NCI-H2227 (cell line): ENCODE data around the gene GALNT6.
A peak's percentile ranks its signal among the peaks of the same experiment; 100 is the strongest.

Source experiments
- DNase-seq: peaks from one replicate; lab custom pipeline; 2025; ENCODE audit not compliant: unreplicated experiment; lab: John Stamatoyannopoulos, UW

The GALNT6 gene

GRCh38 chr12:51381226-51382079 is 9.8 kb downstream of the GALNT6 start:
- peak; percentile 25 for DNase-seq

GRCh38 chr12:51379571-51379970 is 11.6 kb downstream of the GALNT6 start:
- DNase-seq = no peak

GRCh38 chr12:51378749-51379148 is 12.5 kb downstream of the GALNT6 start:
- DNase-seq = no peak

GRCh38 chr12:51377099-51377984 is 13.9 kb downstream of the GALNT6 start:
- DNase-seq = no peak

- no peak for DNase-seq
These were observed 16.4 kb downstream of the GALNT6 start for GRCh38 chr12:51374856-51375255.

- no peak for DNase-seq
These were observed 16.8 kb downstream of the GALNT6 start for GRCh38 chr12:51374361-51374760.

GRCh38 chr12:51373187-51373586 is 18.0 kb downstream of the GALNT6 start:
- no peak for DNase-seq

- DNase-seq = no peak
These were observed 19.2 kb downstream of the GALNT6 start for GRCh38 chr12:51372021-51372420.

- peak; percentile 40 for DNase-seq
These were observed 19.8 kb downstream of the GALNT6 start for GRCh38 chr12:51371295-51371953.

GRCh38 chr12:51370667-51371066 is 20.5 kb downstream of the GALNT6 start:
- no peak for DNase-seq

- DNase-seq = no peak
These were observed 21.6 kb downstream of the GALNT6 start for GRCh38 chr12:51369581-51369980.

- no peak for DNase-seq
These were observed 22.3 kb downstream of the GALNT6 start for GRCh38 chr12:51368640-51369517.

GRCh38 chr12:51365276-51365675 is 25.9 kb downstream of the GALNT6 start:
- DNase-seq = no peak

GRCh38 chr12:51364001-51364400 is 27.2 kb downstream of the GALNT6 start:
- no peak for DNase-seq

- no peak for DNase-seq
These were observed 28.4 kb downstream of the GALNT6 start for GRCh38 chr12:51362747-51363342.

GRCh38 chr12:51362307-51362706 is 28.9 kb downstream of the GALNT6 start:
- no peak for DNase-seq

- no peak for DNase-seq
These were observed 29.8 kb downstream of the GALNT6 start for GRCh38 chr12:51361161-51362016.

- DNase-seq = no peak
These were observed 30.9 kb downstream of the GALNT6 start for GRCh38 chr12:51360315-51360714.

- no peak for DNase-seq
These were observed 31.4 kb downstream of the GALNT6 start for GRCh38 chr12:51359851-51360250.
